Retinal pigment epithelial cell (primary cell): Measurements from ENCODE around the gene RCOR1.
"Not testable (repeated sequence)": the region's sequence is repeated elsewhere in the genome, so short reads cannot be mapped to it uniquely, and the experiment has no call there.

ENCODE experiments used
- DNase-seq: peaks from one replicate; pipeline ENCODE4 v3.0.0-alpha.2; 2010; ENCODE audit warnings: low read depth
- H3K4me3 ChIP-seq: 2 replicates; pipeline ENCODE4 v1.5.1; 2011; ENCODE audit warnings: mild to moderate bottlenecking, low read length, control low read depth, moderate library complexity
- TF ChIP-seq, protein P1 (sequence below): conservative IDR thresholded peaks from 2 replicates; pipeline ENCODE4 v1.5.1; 2011; ENCODE audit warnings: low read depth, low read length, control low read depth, inconsistent platforms

RCOR1 gene

DNA sequence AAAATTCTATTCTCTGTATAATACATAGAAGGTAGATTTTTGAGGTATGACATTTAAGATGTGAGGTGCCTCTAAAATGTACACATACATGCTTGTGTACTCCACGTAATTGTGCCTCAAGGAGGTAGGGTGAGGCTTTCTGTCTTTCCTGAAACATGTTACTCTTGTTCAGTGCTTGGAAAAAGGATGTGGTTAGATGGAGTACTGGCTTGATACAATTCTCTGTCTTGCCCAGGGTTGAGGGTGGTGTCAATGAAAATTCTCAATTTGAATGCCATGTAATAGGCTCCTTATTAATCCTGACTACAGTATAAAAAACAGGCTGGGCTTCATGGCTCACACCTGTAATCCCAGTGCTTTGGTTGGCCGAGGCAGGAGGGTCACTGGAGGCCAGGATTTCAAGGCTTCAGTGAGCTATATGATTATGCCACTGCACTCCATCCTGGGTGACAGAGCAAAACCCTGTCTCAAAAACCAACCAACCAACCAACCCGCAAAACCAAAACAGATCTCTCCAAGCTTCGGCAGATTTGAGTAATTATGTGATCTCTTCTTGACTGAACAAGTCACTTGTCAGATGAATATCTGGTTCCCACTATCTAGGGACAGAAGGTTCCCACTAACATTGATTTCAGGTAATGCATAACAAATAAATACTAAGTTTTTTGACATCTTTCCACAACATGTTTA lies 41.6 kb downstream of the RCOR1 start:
- H3K4me3 ChIP-seq = no peak overlapping the region
- TF ChIP-seq, protein P1, sequence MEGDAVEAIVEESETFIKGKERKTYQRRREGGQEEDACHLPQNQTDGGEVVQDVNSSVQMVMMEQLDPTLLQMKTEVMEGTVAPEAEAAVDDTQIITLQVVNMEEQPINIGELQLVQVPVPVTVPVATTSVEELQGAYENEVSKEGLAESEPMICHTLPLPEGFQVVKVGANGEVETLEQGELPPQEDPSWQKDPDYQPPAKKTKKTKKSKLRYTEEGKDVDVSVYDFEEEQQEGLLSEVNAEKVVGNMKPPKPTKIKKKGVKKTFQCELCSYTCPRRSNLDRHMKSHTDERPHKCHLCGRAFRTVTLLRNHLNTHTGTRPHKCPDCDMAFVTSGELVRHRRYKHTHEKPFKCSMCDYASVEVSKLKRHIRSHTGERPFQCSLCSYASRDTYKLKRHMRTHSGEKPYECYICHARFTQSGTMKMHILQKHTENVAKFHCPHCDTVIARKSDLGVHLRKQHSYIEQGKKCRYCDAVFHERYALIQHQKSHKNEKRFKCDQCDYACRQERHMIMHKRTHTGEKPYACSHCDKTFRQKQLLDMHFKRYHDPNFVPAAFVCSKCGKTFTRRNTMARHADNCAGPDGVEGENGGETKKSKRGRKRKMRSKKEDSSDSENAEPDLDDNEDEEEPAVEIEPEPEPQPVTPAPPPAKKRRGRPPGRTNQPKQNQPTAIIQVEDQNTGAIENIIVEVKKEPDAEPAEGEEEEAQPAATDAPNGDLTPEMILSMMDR = no peak
- no peak for DNase-seq

DNA sequence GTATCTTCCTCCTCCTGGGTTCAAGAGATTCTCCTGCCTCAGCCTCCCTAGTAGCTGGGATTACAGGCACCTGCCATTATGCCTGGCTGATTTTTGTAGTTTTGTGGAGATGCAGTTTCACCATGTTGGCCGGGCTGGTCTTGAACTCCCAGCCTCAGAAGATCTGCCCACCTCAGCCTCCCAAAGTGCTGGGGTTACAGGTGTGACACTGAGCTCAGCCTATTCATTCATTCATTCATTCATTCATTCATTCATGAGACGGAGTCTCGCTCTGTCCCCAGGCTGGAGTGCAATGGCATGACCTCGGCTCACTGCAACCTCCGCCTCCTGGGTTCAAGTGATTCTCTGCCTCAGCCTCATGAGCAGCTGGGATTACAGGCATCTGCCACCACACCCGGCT lies 47.2 kb downstream of the RCOR1 start:
- H3K4me3 ChIP-seq, DNase-seq: not testable (repeated sequence)

DNA sequence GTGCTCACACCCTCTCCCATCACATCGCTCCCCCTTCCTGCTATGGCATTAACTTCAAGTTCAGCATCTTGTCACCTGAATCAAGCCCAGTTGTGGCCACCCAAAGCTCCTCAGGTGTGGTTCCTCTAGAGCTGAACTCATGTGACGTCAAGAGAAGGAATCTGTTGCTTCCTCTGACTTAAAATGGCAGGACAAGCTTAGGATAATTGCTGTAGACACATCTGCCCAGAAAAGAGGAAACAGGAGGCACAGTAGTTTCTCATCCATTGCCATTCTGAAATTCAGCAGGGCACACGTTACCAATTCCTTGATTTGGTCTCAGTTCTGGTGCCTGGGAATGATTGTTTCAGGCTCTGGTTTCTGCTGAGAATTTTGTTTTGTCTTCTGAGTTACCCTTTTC lies 52.1 kb downstream of the RCOR1 start:
- TF ChIP-seq, protein P1 = no peak
- no peak for DNase-seq
- H3K4me3 ChIP-seq = no peak overlapping the region

DNA sequence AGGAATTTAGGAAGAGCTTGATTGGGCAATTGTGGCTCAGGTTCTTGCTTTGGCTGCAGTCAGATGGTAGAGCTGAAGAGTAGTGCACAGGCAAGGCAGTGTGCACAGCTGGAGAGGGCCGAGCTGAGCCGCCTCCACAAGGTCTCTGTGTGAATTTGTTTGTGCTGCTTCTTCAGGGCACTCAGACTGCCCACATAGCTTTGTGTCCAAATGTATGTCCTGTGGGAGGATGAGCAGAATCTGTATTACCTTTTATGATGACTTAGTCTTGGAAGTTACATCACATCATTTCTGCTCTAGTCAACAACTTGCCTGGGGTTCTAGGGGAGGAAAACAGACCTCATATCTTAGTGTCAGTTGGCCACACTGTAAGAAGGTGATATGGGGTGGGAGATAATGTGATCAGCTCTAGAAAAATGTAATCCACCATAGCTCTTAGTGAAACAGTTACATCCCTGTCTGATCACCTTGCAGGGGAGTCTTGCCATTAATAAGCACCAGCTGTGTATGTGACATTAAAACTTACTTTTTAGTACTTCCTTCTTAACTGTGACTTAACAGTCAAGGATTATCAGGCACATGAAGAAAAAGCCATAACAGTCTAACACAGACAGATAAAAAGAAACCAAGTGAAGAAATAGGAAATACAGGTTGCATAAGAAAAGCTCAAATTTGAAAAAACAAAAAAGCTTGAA lies 53.4 kb downstream of the RCOR1 start:
- H3K4me3 ChIP-seq = no peak overlapping the region
- TF ChIP-seq, protein P1 = no peak
- no peak for DNase-seq

DNA sequence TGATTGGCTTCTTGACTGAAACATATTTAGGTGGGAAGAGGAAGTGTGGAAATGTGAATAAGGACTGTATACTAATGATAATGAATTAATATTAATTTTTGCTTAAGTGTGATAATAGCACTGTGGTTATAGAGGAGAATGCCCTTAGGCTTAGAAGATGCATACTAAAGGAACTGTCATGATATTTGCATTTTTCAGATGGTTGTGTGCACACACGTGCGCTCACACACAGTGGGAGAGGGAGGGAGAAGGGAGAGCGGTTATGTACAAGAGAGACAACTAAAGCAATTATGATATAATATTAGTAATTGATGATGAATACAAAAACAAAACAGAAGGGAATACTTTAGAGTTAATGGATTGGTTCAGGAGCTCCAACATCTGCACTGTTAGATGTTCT lies 54.2 kb downstream of the RCOR1 start:
- TF ChIP-seq, protein P1 = no peak
- no peak for DNase-seq
- no peak overlapping the region for H3K4me3 ChIP-seq

DNA sequence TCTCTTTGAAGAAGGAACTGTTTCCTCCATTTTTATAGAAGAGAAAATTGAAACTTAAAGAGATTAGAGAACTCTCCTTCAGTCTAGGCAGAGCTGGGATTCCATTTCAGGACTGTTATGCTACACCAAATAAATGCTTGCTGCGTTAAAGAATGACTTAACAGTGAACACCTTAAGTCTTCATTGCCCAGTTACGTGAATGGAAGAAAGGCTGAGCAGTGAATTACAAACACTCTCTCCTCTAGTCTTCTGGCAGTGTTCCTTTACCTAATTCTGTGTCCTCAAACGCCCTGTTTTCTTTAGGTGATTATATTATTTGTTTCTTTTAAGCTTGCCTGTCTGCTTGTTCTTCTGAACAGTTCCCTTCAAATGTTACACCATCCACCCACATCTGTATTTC lies 59.7 kb downstream of the RCOR1 start:
- H3K4me3 ChIP-seq = no peak overlapping the region
- TF ChIP-seq, protein P1 = no peak
- no peak for DNase-seq

DNA sequence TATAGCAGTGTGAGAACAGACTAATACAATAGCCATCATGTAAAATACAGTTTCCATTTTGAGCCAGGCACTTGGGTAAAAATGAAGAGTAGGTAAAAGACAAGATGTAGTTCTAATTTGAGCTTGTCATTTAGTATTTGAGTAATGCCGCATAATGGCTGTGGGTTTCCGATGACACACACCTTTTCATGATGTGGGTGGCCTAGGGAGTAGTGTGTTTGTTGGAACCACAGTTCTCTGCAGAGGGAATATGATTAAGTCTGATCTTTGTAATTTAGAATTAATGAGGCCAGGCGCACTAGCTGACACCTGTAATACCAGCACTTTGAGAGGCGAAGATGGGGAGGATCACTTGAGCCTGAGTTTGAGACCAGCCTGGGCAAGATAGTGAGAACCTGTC lies 61.8 kb downstream of the RCOR1 start:
- H3K4me3 ChIP-seq = no peak overlapping the region
- DNase-seq = no peak
- TF ChIP-seq, protein P1 = no peak
